HG02798 (cell line): ENCODE results near the gene ZNF213.
"Not testable (repeated sequence)": the region's sequence is repeated elsewhere in the genome, so short reads cannot be mapped to it uniquely, and the experiment has no call there.

Source experiments
- ATAC-seq: cut with Tn5 transposase; IDR thresholded peaks from one replicate; pipeline ENCODE4 v1.9.1; 2021; ENCODE audit warnings: mild to moderate bottlenecking; ENCODE audit not compliant: unreplicated experiment, poor library complexity

Gene ZNF213

DNA sequence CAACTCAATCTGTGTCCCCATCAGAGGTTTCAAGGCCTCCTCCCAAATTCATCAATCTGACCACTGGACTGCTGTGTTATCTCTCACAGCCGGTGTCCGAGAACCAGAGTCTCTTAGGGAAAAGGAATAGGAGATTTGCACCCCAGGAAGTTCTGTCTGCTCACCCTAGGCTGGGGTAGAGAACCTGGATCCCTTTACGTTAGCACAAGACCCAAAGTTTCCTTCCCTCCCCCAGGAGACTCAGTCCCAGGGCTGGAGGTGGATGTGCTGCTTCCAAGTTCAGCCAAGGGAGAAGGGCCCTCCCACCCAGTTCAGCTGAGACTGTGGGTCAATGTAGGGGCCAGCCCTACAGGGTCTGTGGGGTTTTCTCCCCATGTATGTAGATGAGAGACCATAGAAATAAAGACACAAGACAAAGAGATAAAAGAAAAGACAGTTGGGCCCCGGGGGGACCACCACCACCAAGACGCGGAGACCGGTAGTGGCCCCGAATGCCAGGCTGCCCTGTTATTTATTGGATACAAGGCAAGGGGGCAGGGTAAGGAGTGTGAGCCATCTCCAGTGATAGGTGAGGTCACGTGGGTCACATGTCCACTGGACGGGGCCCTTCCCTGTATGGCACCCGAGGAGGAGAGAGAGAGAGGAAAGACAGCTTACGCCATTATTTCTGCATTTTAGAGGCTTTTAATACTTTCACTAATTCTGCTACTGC, 30.4 kb downstream of the ZNF213 start:
- no peak for ATAC-seq

DNA sequence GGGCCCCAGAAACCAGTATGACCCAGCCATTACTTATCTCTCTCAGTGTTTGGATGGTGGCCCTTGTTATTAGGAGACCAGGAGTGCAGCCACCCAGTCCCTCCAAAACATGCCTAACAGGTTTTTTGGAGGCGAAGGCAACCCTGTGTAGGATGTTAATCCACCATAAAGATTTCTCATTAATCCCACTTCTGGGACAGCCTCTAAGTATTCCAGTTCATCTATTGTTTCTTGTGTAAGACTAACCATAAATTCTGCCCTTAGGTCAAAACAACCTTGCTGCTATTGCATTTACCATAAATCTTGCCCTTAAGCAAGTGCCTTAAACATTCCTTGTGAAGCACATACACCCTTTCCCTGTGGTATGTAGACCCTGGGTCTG, 31.7 kb downstream of the ZNF213 start:
- no peak for ATAC-seq

DNA sequence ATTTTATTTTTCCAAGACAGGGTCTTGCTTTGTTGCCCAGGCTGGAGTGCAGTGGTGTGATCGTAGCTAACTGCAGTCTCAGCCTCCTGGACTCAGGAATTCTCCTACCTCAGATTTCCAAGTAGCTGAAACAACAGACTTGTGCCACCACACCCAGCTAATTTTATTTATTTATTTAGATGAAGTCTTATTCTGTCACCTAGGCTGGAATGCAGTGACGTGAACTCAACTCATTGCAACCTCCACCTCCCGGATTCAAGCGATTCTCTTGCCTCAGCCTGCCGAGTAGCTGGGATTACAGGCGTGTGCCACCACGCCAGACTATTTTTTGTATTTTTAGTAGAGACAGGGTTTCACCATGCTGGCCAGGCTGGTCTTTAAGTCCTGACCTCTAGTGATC, 33.9 kb downstream of the ZNF213 start:
- ATAC-seq = not testable (repeated sequence)

DNA sequence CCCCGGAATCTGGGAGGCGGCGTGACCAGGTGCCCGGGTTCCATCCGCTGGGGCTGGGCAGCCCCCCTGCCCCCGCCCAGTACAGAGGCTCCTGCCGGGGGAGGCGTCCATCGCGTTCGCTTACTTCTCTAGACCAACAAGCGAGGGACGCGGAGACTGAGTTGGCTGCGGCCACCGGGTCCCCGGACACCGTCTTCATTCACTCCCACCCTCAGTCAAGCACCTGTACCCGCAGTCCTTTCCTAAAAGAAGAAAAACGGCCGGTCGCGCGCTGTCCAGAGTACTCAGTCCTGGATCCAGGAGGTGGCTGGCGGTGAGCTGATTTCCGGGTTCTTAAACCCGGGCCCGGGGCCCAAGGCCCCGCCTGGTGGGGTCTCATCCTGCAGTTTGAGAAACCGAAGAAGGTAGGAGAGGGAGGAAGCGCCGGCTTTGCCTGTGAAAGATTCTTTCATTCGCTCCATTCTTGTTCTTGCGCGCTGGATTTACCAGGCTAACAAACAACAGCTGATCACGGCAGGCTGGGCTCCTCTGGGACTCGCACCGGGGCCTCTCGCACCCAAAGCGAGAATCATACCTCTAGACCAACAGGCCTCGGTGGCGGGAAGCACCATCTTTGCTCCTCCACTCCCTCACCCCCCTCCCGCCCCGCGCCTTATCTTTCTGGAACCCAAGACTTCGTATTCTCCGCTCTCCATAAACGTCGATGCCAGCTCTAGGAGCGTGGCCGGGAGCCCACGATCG, 35.8 kb downstream of the ZNF213 start:
- ATAC-seq = no peak

- peak; percentile 52 for ATAC-seq
Observed at GRCh38 chr16:3171181-3171854, 36.5 kb downstream of the ZNF213 start.

GRCh38 chr16:3171855-3172593, 37.2 kb downstream of the ZNF213 start:
- peak; percentile 34 for ATAC-seq

GRCh38 chr16:3173892-3174617, 39.2 kb downstream of the ZNF213 start:
- no peak for ATAC-seq

DNA sequence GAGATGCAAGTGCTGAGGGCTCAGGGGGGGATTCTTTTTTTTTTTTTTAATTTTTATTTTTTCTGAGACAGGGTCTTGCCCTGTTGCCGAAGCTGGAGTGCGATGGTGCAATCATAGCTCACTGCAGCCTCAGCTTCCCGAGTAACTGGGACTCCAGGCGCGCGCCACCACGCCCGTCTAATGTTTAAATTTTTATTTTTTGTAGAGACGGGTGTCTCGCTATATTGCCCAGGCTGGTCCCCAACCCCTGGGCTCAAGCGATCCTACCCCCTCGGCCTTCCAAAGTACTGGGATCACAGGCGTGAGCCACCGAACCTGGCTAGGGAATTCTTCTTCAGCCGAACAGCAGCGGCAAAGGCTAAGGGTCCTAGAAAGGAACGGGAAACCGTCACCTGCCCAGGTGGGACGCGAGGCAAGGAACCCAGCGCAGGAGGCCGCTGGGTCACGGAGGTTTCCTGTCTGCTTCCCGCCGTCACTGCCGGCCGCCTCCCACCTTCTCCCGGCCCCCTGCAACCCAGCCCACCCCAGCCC, 39.9 kb downstream of the ZNF213 start:
- ATAC-seq = no peak

DNA sequence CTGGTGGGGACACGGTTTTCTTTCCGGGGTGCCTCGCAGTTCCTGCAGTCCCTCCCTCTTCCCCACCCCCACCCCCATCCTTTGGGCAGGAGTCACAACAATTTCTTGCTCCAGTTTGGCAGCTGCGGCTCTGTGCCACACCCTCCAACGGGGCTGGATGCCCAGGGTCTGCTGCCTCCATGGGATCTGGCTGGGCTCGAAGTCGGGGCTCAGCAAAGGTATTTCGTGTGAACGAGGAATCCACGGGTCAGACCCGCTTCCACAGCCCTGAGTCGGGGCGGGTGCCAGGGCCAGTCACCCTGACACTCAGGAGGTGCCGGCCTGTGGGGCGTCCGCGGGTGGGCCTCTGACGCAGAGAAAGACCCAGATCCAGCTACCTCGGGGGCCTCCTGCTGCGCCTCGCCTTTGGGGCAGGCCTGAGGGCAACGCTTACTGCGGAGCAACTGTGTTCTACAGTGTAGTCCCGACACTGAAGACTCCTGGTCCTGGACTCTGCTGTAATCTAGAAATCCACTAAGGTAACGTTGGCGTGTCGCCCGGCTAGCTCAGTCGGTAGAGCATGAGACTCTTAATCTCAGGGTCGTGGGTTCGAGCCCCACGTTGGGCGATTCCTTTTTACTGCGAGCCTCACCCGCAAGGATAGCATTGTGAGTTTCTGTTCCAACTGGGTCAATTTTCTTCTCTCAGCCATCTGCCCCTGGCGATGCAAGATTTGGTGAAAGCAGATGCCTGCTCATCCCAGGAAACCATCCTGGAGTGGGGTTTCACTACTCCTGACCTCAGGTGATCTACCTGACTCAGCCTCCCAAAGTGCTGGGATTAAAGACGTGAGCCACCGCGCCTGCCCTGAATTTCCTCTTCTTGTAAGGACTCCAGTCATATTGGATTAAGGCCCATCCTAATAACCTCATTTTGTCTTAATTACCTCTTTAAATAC, 40.6 kb downstream of the ZNF213 start:
- no peak for ATAC-seq

GRCh38 chr16:3179651-3180050, 44.8 kb downstream of the ZNF213 start:
- ATAC-seq = no peak

GRCh38 chr16:3180445-3180878, 45.6 kb downstream of the ZNF213 start:
- no peak for ATAC-seq

- ATAC-seq = not testable (repeated sequence)
Observed at GRCh38 chr16:3182293-3182607, 47.4 kb downstream of the ZNF213 start.

DNA sequence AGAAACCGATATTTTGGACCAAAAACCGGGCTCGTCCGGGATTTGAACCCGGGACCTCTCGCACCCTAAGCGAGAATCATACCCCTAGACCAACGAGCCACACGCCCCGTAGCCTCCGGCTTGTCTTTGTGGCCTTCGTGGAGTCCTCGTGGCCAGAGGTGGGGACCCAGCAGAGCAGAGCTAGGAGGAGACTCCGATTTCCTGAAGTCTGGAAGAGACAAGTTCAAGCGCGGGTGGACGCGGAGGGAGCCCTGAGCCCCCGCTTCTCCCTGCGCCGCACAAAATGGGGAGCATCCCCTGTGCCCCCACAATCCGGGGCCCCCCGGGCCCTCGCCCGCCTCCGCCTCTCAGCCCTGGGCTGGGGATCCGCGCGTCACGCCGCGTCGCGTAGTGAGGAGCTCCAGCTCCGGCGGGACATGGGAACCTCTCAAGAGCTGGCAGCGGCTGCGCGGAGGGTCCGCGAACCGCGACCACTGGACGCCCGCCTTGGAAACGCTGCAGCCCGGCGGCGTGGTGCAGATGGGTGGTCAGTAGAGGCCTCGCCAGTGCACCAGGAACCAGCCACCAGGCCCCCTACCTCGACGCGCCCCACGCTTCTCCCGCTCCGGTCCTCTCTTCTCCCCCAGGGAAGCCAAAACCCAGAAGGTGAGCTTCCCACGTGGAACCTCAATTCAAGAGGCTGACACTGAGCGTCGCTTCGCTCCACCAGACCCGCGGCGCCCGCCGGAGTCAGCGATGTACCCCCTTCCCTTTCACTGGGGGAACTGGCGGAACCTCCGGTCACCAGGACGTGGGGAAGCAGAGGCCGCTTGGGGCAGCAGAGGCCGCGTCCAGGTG, 48.0 kb downstream of the ZNF213 start:
- peak; percentile 34 for ATAC-seq

DNA sequence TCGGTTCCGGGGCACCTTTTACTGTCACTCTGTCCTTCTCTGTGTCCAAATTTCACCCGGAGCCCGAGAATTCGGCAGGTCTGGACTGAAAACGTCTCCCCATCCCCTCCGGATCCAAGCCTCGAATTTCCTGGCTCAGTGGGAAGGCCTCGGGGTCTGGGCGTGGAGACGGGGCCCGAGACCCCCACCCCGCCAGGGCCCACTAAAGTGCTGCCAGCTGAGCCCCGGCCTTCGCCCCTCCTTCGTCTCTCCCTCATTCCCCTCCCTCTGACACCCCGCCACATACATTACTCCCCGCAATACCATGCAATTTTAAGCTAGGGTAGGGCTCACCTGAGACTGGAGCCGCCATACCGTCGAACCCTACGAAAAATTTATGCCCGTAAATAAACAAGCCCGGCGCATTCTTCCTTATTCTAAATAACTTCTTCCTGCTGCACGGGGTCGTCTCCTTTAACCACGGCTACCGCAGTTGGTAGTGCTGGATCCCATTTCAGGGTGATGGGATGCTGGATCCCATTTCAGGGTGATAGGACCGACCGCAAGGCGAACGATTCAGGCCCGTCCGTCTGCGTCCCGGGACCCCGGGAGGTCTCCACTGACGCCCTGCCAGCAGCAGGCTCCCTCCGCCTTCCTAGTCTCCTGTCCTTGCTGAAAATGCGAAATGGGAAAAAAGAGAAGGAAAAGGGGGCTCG, 48.8 kb downstream of the ZNF213 start:
- no peak for ATAC-seq

DNA sequence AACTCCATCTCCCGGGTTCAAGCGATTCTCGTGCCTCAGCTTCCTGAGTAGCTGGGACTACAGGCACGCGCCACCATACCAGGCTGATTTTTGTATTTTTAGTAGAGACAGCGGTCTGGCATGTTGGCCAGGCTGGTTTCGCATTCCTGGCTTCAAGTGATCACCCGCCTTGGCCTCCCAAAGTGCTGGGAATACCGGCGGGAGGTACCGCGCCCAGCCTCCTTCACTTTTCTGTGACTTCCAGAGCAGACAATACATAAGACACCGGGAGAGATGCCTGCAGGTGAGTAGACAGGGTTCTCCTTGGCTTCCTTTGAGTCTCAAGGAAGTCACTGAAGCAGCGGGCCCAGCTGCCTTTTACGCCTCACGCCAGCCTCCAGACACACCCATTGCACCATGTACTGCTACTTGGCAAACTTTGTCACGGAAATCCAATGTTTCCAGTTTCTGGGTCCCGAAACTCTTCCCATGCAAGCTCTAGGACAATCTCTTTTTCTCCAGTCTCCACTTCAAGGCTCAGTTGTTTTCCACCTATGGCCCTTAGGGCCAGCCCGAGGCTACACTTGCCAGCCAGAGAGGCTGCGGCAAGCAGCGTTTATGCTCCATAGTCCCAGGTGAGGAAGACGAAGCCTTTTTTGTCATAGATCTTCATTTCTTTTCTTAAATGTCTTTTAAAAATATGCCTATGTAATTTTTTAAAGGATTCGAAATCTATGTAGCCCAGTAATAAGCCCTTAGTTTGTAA, 52.3 kb downstream of the ZNF213 start:
- ATAC-seq = no peak

GRCh38 chr16:3187798-3188674, 53.2 kb downstream of the ZNF213 start, which contains the start of gene OR1F1:
OR1F1 (plus strand) TSS chr16:3188204.
- ATAC-seq = no peak
